Stimulated activated naive CD4-positive, alpha-beta T cell (primary cell): ENCODE measurements around the gene DET1.

Experiments used
- DNase-seq, 6 experiments: peaks; one replicate each; lab custom pipeline; 2025; lab: John Stamatoyannopoulos, UW

DET1 gene

GRCh38 chr15:88467073-88467934, 79.2 kb downstream of the DET1 start, which contains the start of the genes MRPL46 and MRPS11:
MRPL46 (minus strand) TSS chr15:88467388; CDS start chr15:88467377, 11 bp downstream.
MRPS11 (plus strand) TSS chr15:88467708; CDS start chr15:88467718, 10 bp downstream.
- peak; percentile 78 to 94 (median 84) for DNase-seq

GRCh38 chr15:88465633-88466224, 80.8 kb downstream of the DET1 start:
- DNase-seq, result no peak

- DNase-seq, result no peak
Measured at GRCh38 chr15:88463870-88464532, 82.5 kb downstream of the DET1 start.
